OCI-LY1 (cell line): Measurements from ENCODE around the gene CARNS1.

ENCODE experiments used
- H2AFZ ChIP-seq: fragments of 200-600 bp; sonication (generic), shearing (Covaris generic); 2 replicates; pipeline ENCODE4 v1.6.0; 2014; ENCODE audit warnings: antibody characterized with exemption, mild to moderate bottlenecking, low read length
- H3F3A ChIP-seq: fragments of 200-600 bp; sonication (generic), shearing (Covaris generic); 2 replicates; pipeline ENCODE4 v1.6.0; 2014; ENCODE audit warnings: mild to moderate bottlenecking, antibody characterized with exemption, low read length, moderate library complexity; ENCODE audit not compliant: insufficient read depth
- H3K27ac ChIP-seq: fragments of 200-600 bp; sonication (generic); 2 replicates; pipeline ENCODE4 v1.5.1; 2014; ENCODE audit warnings: low read length, mixed run types, mild to moderate bottlenecking, low read depth; ENCODE audit not compliant: poor library complexity, severe bottlenecking
- H3K27me3 ChIP-seq: fragments of 200-600 bp; sonication (generic); 2 replicates; pipeline ENCODE4 v1.6.0; 2014; ENCODE audit warnings: antibody characterized with exemption, mild to moderate bottlenecking, low read length, moderate library complexity; ENCODE audit not compliant: insufficient read depth
- H3K36me3 ChIP-seq: fragments of 200-600 bp; sonication (generic); 2 replicates; pipeline ENCODE4 v1.6.1; 2014; ENCODE audit warnings: mild to moderate bottlenecking, antibody characterized with exemption, low read length, moderate library complexity, mixed read lengths; ENCODE audit not compliant: insufficient read depth
- H3K4me1 ChIP-seq: fragments of 200-600 bp; sonication (generic); 2 replicates; pipeline ENCODE4 v1.5.1; 2014; ENCODE audit warnings: mild to moderate bottlenecking, low read length, moderate library complexity; ENCODE audit not compliant: insufficient read depth, severe bottlenecking
- H3K4me2 ChIP-seq: fragments of 200-600 bp; sonication (generic), shearing (Covaris generic); 2 replicates; pipeline ENCODE4 v1.6.1; 2014; ENCODE audit warnings: low read length
- H3K4me3 ChIP-seq: fragments of 200-600 bp; sonication (generic); 2 replicates; pipeline ENCODE4 v1.5.1; 2014; ENCODE audit warnings: low read length, low read depth, mild to moderate bottlenecking, mixed read lengths; ENCODE audit not compliant: poor library complexity, severe bottlenecking
- H3K79me2 ChIP-seq: fragments of 200-600 bp; shearing (Covaris generic); 2 replicates; pipeline ENCODE4 v1.6.1; 2016; ENCODE audit warnings: mixed run types, low read length, mixed read lengths; ENCODE audit not compliant: insufficient read depth
- H3K9ac ChIP-seq: fragments of 200-600 bp; sonication (generic), shearing (Covaris generic); 2 replicates; pipeline ENCODE4 v1.6.1; 2014; ENCODE audit warnings: mild to moderate bottlenecking, low read length, mixed read lengths
- H3K9me2 ChIP-seq: fragments of 200-600 bp; sonication (generic), shearing (Covaris generic); 2 replicates; pipeline ENCODE4 v1.6.1; 2014; ENCODE audit warnings: low read depth, mild to moderate bottlenecking, low read length, mixed read lengths
- H3K9me3 ChIP-seq: fragments of 200-600 bp; shearing (Covaris generic); 2 replicates; pipeline ENCODE4 v1.6.1; 2014; ENCODE audit warnings: low read length, mixed read lengths
- H4K20me1 ChIP-seq: fragments of 200-600 bp; sonication (generic), shearing (Covaris generic); 2 replicates; pipeline ENCODE4 v1.6.0; 2016; ENCODE audit warnings: mild to moderate bottlenecking, low read length; ENCODE audit not compliant: insufficient read depth
- CTCF ChIP-seq: fragments of 200-600 bp; sonication (generic), shearing (Covaris generic); IDR thresholded peaks from 2 replicates; pipeline ENCODE4 v1.5.1; 2017; ENCODE audit warnings: mild to moderate bottlenecking, antibody characterized with exemption, low read length, moderate library complexity, mixed read lengths
- EZH2 ChIP-seq: fragments of 200-600 bp; sonication (generic), shearing (Covaris generic); IDR thresholded peaks from 2 replicates; pipeline ENCODE4 v1.8.0; 2017; ENCODE audit warnings: borderline replicate concordance, mixed run types, mild to moderate bottlenecking, antibody characterized with exemption, low read length, moderate library complexity, mixed read lengths

CARNS1 gene

GRCh38 chr11:67406420-67406968 is 9.0 kb upstream of the CARNS1 start:
- peak overlapping the region; percentile 93 for H3K27ac ChIP-seq
- no peaks in the 10 kb centered on the region for H3K27me3 ChIP-seq
- H4K20me1 ChIP-seq, result no peaks in the 10 kb centered on the region
- H3K36me3 ChIP-seq, result peaks cover 22% of the 10 kb centered on the region; the same call in 1 of the 2 replicates
- TF ChIP-seq EZH2 (no peak), CTCF (no peak)
- no peak overlapping the region for H2AFZ ChIP-seq
- peak overlapping the region; percentile 94; the same call in 1 of the 2 replicates for H3K9ac ChIP-seq
- peak overlapping the region; percentile 89 for H3K4me2 ChIP-seq
- no peaks in the 10 kb centered on the region for H3K9me3 ChIP-seq
- H3K79me2 ChIP-seq, result no peaks in the 10 kb centered on the region
- H3K4me1 ChIP-seq, result peaks cover 94% of the 10 kb centered on the region
- H3F3A ChIP-seq, result no peaks in the 10 kb centered on the region
- H3K9me2 ChIP-seq, result no peaks in the 10 kb centered on the region
- H3K4me3 ChIP-seq, result peak overlapping the region; percentile 75

DNA sequence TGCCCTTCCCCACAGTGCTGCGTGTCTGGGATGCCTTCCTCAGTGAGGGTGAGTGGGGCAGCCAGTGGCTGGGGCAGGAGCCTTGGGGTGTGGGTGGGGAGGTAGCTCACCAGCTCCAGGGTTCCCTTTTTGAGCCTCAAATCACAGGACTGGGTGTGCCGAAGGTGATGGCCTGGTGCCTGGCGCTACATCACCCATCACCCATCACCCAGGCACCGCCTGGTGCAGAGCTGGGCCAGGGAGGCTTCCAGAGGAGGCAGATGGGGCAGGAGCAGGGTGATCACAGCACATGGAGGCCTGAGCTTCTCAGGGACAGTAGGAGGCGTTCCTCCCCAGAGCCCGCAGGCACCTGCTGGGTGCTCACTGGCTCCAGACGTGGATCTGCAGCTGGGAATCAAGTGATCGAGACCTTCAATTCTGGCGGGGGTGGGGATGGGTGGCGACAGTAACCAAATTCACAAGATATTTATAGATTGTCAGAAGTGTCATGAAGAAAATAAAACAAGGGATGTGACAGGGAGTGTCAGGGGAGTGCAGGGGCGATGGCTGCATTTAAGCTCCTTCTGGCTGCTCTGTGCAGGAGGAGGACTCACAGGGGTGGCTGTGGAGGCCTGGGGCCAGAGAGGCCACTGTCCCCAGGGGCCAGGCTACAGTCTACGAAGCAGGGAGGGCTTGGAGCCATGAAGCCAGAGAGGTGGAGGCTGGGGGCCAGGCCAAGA is 8.3 kb upstream of the CARNS1 start:
- Histone ChIP-seq H3K4me2 (peak overlapping the region; percentile 89), H3K27me3 (no peaks in the 10 kb centered on the region), H3K4me3 (peak overlapping the region; percentile 75), H3F3A (no peaks in the 10 kb centered on the region), H2AFZ (no peak overlapping the region), H3K9me3 (no peaks in the 10 kb centered on the region), H3K79me2 (no peaks in the 10 kb centered on the region), H3K4me1 (peaks cover 98% of the 10 kb centered on the region), H4K20me1 (no peaks in the 10 kb centered on the region), H3K9ac (peak overlapping the region; percentile 94; the same call in 1 of the 2 replicates), H3K36me3 (peaks cover 22% of the 10 kb centered on the region; the same call in 1 of the 2 replicates), H3K27ac (peak overlapping the region; percentile 93), H3K9me2 (no peaks in the 10 kb centered on the region)
- TF ChIP-seq CTCF (no peak; the same call in 1 of the 2 replicates), EZH2 (no peak)

- no peaks in the 10 kb centered on the region for H3K79me2 ChIP-seq
- peak overlapping the region; percentile 94; the same call in 1 of the 2 replicates for H3K9ac ChIP-seq
- no peaks in the 10 kb centered on the region for H3K9me2 ChIP-seq
- H3K4me3 ChIP-seq, result peak overlapping the region; percentile 75
- H4K20me1 ChIP-seq, result no peaks in the 10 kb centered on the region
- TF ChIP-seq EZH2 (no peak), CTCF (no peak)
- peaks cover 22% of the 10 kb centered on the region; the same call in 1 of the 2 replicates for H3K36me3 ChIP-seq
- peaks cover 96% of the 10 kb centered on the region for H3K4me1 ChIP-seq
- no peaks in the 10 kb centered on the region for H3F3A ChIP-seq
- H3K27me3 ChIP-seq, result no peaks in the 10 kb centered on the region
- peak overlapping the region; percentile 89 for H3K4me2 ChIP-seq
- no peaks in the 10 kb centered on the region for H3K9me3 ChIP-seq
- no peak overlapping the region for H2AFZ ChIP-seq
- H3K27ac ChIP-seq, result peak overlapping the region; percentile 93
Measured at GRCh38 chr11:67407688-67408163, 7.8 kb upstream of the CARNS1 start.
